ENCODE data around the gene OR8K5.
"Not testable (repeated sequence)": the region's sequence is repeated elsewhere in the genome, so short reads cannot be mapped to it uniquely, and the experiment has no call there.

The OR8K5 gene, protein sequence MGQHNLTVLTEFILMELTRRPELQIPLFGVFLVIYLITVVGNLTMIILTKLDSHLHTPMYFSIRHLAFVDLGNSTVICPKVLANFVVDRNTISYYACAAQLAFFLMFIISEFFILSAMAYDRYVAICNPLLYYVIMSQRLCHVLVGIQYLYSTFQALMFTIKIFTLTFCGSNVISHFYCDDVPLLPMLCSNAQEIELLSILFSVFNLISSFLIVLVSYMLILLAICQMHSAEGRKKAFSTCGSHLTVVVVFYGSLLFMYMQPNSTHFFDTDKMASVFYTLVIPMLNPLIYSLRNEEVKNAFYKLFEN

DNA sequence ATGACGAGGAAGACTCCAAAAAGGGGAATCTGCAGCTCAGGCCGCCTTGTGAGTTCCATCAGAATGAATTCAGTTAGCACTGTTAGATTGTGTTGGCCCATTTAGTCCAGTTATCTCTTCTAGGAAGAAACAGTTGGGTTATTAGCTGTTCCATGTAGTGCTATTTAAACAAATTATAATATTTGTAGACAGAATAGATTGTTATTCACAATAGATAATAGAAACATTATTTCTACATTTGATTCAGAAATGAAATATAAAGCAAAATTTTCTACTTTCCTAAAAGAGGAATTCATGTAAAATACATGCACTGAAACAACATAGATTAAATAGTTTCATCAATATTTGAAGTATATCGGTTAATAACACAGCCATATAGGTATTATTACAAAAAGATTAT is at the start of gene OR8K5:
Gene OR8K5 (minus strand): TSS at position 101 of the 400 bp plus-strand sequence. CDS start 0 bp downstream, at position 101.
- DNase-seq = no peak

DNA sequence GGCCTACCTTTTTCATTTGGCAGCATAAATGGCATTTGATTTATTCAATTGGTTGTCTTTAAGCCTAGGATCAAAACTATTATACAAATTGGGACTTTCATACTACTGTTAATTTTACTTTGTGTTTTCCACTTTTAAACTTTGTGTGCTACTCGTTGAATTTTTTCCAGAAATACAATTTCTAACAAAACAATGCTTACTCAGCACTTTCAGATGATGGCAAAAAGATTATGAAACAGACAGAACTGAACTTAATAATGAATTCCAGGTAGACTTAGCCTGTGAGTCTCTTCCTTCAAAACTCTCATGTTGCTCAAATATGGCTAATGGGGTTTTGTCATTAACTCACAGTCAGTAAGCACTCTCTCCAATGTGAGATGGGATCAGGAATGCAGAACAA is 47.7 kb upstream of the OR8K5 start:
- no peak for DNase-seq

DNA sequence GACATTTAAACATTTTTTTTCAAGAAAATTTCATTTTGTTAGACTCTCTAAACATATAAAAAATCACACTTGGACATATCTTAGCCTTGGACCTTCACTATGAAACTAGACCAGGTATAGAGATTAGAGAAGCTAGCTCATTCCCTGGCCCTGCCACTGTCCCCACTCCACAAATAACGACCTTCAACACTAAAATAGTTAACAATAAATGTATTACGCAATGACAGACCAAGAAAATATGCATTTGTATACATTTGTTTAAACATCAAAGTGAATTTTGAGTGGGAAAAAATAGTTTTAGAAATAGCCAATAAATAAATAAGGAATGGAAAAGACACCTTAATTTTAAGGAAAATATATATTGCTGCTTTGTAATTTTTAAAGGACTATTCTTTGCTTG is 37.2 kb upstream of the OR8K5 start:
- DNase-seq = no peak

DNA sequence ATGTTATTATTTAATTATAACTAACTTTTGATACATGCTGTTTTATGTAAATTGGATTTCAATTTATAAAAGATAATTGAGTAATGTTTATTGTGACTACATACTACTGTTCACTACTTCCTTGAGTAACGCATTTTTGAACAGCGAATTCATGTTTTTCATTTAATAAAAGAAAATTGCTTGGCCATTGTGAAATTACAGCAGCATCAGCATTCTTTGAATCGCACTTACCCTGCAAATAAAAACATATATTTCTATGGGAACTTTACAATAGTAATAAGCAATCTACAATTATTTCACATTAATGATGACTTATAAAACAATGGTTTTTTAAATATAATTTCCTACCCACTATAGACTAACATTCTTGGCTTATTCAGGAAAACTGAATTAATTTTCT is 36.6 kb upstream of the OR8K5 start:
- DNase-seq = no peak

DNA sequence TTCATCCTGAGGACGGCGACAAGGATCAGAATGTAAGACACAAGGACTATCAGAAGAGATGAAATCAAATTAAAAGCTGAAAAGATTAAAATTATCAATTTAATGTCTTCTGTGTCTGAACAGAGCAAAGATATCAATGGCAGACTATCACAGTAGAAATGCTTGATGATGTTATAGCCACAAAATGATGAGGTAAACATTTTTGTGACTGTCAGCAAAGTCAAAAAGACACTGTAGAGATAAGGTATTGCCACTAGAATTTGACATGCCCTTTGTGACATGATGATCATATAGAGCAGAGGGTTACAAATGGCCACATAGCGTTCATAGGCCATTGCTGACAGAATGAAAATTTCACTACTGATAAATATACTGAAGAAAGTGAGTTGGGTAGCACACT is 28.5 kb upstream of the OR8K5 start:
- no peak for DNase-seq

DNA sequence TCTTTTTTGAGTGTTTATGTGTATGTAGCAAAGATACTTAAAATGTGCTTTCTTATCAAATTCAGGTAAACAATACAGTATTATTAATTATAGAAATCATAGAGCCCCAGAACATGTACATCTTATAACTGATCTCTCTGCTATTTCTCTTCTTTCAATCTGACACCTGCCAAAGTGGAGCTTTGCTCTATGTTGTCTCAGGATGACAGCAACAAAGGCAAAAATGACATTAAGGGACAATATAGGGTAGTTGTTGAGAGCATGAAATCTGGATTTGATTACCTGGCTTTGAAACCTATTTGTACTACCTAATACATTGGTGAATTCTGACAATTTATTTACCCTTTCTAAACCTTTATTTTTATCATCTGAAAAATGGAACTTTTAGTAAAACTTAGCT is 23.3 kb upstream of the OR8K5 start:
- DNase-seq = no peak

DNA sequence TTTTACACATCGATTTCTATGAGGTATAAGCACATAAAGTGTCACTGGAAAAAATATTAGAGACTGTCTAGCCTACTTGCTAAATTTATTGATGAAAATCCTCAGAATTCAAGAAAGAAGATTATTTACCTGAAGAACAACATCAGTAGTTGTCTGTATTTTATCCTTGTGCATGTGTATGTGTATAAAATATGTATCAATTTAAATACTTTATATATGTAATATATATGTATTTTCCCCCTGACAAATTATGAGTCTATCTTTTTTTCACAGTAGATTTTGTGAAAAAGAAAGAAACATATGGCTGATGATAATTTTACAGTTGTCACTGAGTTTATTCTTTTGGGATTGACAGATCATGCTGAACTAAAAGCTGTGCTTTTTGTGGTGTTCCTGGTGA is 16.2 kb upstream of the OR8K5 start, which contains the start of gene OR5J2:
Gene OR5J2 (plus strand): TSS at position 301 of the 400 bp plus-strand sequence. CDS start 0 bp downstream, at position 301.
- no peak for DNase-seq

DNA sequence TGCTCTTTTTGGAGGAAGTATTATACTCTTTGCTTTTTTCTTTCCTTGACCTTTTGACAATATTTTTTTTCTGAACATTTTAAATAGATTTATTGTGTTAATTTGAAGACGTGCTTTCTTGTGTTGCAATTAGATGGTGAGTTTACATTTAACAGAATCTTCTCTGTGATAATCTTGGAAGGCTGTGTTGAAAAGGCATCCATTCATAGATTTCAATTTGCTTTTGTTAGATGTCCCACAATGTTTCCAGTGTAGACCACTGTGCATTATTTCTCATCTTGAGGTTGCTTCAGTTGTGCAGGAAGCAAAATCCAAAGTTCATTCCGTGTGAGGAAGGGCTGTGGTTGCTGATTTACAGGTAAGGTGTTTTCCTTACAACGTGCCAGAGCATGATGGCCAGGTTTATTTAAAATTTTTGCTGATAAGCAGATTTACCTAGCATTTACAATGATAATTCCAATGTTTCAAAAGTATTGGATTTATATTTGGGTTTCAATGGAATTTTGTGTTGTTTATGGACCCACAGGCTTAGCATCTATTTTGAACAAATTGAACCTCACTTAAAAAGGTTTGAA is 12.2 kb upstream of the OR8K5 start:
- no peak for DNase-seq

DNA sequence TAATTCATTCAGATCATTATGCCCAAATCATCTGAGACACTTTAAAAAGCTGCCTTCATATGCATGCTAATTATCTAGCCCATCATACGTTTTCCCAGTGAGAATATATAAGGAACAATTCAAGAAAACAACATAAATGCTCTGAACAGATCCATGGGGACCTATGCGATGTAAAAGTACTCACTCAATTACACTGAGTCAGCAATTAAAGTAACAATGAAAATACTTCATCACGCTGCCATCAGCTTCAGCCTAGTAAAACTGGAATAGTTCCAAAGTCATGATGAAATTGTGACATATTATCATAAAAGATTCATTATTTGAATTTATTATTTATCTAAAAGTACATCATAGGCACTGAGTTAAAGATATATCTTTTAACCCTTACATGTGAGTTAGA is 3.7 kb upstream of the OR8K5 start:
- no peak for DNase-seq

DNA sequence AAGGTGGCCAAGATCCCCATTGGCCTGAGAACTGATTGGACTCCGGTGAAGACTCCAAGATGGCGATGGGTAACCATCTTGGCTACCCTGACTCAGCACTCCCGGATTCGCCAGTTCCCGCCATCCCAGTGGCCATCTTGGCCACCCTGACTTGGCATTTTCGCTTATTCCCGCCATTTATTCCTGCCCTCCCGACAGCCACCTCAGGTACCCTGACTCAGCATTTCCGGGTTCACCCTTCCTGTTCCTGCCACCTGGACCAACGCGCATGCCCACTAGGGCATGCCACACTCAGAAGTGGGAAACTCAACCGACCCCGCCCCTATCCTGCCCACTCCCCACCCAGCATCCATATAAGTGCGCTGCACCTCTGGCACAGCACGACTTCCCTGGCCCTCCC is 7.8 kb downstream of the OR8K5 start:
- no peak for DNase-seq

DNA sequence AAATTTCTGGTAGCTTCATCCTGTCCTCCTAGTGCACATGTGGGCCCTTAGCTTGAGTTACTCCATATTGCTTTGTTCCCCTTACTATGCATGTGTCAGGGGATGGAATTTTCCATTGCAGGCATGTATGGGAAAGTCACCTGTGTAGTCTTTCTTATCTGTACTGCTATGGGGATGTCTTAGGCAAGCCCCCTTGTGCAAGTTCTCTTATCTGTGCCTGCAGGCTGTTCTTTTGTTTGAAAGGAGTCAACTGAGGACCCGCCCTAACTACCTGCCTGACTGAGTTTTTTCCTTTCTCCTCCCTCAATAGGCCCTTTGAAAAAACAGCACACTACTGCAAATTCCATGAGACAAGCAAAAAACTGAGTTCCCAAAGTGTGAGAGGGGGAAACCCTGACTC is 8.7 kb downstream of the OR8K5 start:
- no peak for DNase-seq

DNA sequence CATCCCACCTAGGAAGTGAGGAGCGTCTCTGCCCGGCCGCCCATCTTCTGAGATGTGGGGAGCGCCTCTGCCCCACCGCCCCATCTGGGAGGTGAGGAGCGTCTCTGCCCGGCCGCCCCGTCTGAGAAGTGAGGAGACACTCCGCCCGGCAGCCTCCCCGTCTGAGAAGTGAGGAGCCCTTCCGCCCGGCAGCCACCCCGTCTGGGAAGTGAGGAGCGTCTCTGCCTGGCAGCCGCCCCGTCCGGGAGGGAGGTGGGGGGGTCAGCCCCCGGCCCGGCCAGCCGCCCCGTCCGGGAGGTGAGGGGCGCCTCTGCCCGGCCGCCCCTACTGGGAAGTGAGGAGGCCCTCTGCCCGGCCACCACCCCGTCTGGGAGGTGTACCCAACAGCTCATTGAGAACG is 16.4 kb downstream of the OR8K5 start:
- DNase-seq = not testable (repeated sequence)

DNA sequence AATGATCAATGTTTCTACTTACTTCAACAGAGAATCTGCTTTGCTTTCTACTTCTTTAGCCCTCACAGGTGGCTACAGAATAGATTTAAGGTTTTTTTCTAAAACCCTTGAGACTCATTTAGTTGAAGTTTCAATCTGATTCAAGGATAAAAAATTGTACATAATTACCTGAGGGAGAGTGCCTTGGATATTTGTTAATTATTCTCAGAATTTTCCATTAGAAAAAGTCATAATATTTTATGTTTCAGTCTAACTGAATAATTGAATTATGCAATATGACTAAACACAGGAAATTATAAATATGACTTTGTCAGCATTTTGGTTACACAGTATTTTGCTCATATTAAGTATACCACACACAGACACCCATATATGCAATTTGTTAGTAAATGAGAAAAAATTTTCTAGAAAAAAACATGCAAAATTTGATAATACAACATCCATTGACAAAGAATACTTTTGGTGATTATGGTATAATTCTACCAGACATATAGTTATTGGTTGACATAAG is 19.9 kb downstream of the OR8K5 start, which contains the start of gene OR8J3:
Gene OR8J3 (minus strand): TSS at position 51 of the 511 bp plus-strand sequence. CDS start 2,483 bp downstream, outside the sequence.
- no peak for DNase-seq

DNA sequence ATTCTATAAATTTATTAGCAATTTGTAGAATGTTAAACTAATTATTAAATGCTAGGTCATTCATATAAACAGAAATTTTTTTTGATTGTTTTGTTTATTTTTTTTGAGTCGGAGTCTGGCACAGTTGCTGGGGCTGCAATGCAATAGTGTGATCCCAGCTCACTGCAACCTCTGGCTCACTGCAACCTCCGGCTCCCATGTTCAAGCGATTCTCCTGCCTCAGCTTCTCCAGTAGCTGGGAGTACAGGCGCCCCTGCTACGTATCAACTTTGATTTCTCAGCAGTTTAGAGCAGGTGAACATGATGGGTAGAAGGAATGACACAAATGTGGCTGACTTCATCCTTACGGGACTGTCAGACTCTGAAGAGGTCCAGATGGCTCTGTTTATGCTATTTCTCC is 38.0 kb downstream of the OR8K5 start, which contains the start of gene OR8H3:
Gene OR8H3 (plus strand): TSS at position 301 of the 400 bp plus-strand sequence. CDS start 0 bp downstream, at position 301.
- no peak for DNase-seq
